IPS-20b (cell line): ENCODE results near the gene PIH1D2.
"Not testable (repeated sequence)": the region's sequence is repeated elsewhere in the genome, so short reads cannot be mapped to it uniquely, and the experiment has no call there.

ENCODE experiments used
- H3K27ac ChIP-seq: one replicate; pipeline ENCODE4 v1.5.1; 2013; ENCODE audit warnings: low read length
- H3K27me3 ChIP-seq: 2 replicates; pipeline ENCODE4 v1.6.1; 2013; ENCODE audit warnings: mild to moderate bottlenecking, low read length, inconsistent platforms; ENCODE audit not compliant: insufficient read depth
- H3K36me3 ChIP-seq: 2 replicates; pipeline ENCODE4 v1.6.1; 2013; ENCODE audit warnings: low read depth, mild to moderate bottlenecking, inconsistent platforms, low read length, moderate library complexity; ENCODE audit not compliant: insufficient read depth
- H3K4me1 ChIP-seq: 2 replicates; pipeline ENCODE4 v1.6.1; 2013; ENCODE audit warnings: mild to moderate bottlenecking, control low read depth, inconsistent platforms, low read length, moderate library complexity; ENCODE audit not compliant: insufficient read depth
- H3K4me3 ChIP-seq: 2 replicates; pipeline ENCODE4 v1.5.1; 2013; ENCODE audit warnings: mild to moderate bottlenecking, low read length, inconsistent platforms
- H3K9ac ChIP-seq: 2 replicates; pipeline ENCODE4 v1.6.1; 2013; ENCODE audit warnings: low read depth, mild to moderate bottlenecking, inconsistent platforms, low read length, moderate library complexity
- H3K9me3 ChIP-seq: 2 replicates; pipeline ENCODE4 v1.6.1; 2013; ENCODE audit warnings: mild to moderate bottlenecking, low read depth, low read length, inconsistent platforms; ENCODE audit not compliant: insufficient read depth

Gene PIH1D2

DNA sequence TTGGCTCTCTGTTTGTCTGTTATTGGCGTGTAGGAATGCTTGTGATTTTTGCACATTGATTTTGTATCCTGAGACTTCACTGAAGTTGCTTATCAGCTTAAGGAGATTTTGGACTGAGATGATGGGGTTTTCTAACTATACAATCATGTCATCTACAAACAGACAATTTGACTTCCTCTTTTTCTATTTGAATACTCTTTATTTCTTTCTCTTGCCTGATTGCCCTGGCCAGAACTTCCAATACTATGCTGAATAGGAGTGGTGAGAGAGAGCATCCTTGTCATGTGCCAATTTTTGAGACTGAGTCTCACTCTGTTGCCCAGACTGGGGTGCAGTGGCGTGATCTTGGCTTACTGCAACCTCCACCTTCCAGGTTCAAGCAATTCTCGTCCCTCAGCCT lies 25.6 kb downstream of the PIH1D2 start:
- not testable (repeated sequence) for H3K27ac ChIP-seq, H3K9ac ChIP-seq, H3K4me3 ChIP-seq, H3K27me3 ChIP-seq, H3K4me1 ChIP-seq, H3K9me3 ChIP-seq
- peaks cover 93% of the 10 kb centered on the region for H3K36me3 ChIP-seq

DNA sequence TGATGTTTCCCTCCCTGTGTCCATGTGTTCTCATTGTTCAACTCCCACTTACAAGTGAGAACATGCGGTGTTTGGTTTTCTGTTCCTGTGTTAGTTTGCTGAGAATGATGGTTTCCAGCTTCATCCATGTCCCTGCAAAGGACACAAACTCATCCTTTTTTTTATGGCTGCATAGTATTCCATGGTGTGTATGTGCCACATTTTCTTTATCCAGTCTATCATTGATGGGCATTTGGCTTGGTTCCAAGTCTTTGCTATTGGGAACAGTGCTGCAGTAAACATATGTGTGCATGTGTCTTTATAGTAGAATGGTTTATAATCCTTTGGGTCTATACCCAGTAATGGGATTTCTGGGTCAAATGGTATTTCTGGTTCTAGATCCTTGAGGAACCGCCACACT lies 27.2 kb downstream of the PIH1D2 start:
- H3K27ac ChIP-seq, H3K4me3 ChIP-seq, H3K9me3 ChIP-seq, H3K4me1 ChIP-seq, H3K9ac ChIP-seq, H3K27me3 ChIP-seq: not testable (repeated sequence)
- H3K36me3 ChIP-seq: peaks cover 95% of the 10 kb centered on the region

DNA sequence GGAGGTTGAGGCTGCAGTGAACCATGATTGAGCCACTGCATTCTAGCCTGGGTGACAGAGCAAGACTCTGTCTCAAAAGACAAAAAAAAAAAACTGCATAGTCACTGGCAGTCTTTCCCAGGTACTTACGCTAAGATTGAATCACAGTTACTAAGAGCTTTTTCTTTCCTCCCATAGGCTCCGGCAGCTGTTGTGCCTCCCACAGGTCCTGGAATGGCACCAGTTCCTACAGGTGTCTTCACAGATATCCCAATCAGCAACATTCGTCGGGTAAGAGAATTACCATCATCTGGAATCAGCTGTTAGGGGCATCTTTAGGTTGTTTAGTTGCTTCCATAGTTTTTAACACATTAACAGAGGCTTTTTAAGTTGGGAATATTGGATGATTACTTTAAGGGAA lies 28.9 kb downstream of the PIH1D2 start:
- no peak overlapping the region for H3K9ac ChIP-seq
- H3K4me3 ChIP-seq: no peak overlapping the region
- no peak overlapping the region for H3K27ac ChIP-seq
- H3K27me3 ChIP-seq: no peaks in the 10 kb centered on the region
- peaks cover 95% of the 10 kb centered on the region for H3K36me3 ChIP-seq
- no peaks in the 10 kb centered on the region for H3K9me3 ChIP-seq
- no peaks in the 10 kb centered on the region for H3K4me1 ChIP-seq

DNA sequence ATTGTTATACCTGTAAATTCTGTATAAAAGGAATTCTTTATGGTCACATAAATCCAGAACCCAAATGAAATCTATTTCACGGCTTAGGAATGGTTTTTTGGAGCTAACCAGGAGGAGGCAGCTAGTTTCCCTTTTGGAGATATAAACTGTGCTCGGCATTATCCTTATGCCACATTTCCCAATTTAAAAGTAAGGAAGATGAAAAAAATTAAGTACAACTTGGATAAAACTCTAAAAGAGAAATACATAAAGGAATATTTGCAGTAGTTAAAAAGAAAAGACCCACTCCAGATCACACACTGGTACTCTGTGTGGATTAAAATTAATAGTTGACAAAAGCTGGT lies 30.9 kb downstream of the PIH1D2 start:
- no peak overlapping the region for H3K27ac ChIP-seq
- no peaks in the 10 kb centered on the region for H3K27me3 ChIP-seq
- H3K36me3 ChIP-seq: peaks cover 92% of the 10 kb centered on the region

DNA sequence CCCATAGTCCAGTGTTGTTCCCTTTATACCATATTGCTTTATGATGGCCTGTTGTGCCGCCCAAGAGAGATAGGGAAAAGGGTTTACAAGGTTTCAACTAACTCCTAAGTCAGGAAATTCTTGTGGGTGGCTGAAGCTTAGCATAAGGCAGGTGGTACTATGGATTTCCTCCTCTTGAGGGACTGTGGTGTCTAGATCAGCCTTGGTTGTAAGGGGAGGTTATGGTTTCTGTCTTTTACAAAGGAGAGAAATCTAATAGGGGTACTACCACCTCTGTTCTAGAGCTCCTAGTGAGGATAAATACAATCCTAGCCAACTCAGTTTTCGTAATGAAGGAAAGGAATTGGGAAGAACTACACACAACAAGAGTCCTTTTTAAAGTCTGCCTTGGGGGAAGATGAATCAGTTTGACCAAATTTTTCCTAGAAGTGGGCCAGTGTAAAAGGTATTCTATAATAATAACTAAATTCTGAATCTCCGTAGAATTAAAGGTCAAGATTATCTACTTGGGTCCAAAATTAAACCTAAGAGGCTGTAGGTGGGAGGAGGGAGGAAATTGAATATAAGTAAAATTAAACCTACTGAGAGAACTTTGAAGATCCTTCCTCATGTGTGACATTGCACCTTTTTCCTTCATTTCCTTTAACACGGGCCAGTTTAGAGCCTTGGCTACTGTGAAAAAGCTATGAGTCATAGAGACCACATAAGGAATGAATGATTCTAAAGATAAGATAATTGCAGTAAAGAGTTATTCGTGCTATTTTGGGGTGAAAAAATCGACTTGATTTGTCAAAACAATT lies 31.5 kb downstream of the PIH1D2 start:
- no peak overlapping the region for H3K4me3 ChIP-seq
- H3K27me3 ChIP-seq: no peaks in the 10 kb centered on the region
- H3K4me1 ChIP-seq: no peaks in the 10 kb centered on the region
- peaks cover 94% of the 10 kb centered on the region for H3K36me3 ChIP-seq
- no peaks in the 10 kb centered on the region for H3K9me3 ChIP-seq
- no peak overlapping the region for H3K27ac ChIP-seq
- no peak overlapping the region for H3K9ac ChIP-seq

More for the DNA sequence above, 30.9 kb downstream of the PIH1D2 start:
- Histone ChIP-seq H3K4me1 (no peaks in the 10 kb centered on the region), H3K9ac (no peak overlapping the region), H3K9me3 (no peaks in the 10 kb centered on the region), H3K4me3 (no peak overlapping the region)

DNA sequence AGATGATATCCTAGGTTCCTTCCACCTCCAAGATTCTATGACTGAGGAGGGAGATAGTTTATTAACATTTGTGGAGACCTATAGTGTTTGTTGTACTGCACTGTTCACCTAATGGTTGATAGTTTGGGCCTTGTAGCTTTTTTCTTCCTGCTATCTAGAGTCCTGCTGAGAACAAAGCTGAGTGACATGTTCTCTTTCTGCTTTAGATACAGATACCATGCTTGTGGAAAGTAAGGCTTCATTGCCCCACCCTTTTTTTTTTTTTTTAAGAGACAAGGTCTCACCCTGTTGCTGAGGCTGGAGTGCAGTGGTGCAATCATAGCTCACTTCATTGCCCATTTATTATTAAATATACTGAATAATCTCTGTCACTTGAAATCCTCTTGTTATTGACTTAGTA lies 36.3 kb downstream of the PIH1D2 start:
- Histone ChIP-seq H3K9me3 (no peaks in the 10 kb centered on the region), H3K27ac (no peak overlapping the region), H3K4me3 (no peak overlapping the region), H3K27me3 (no peaks in the 10 kb centered on the region), H3K4me1 (no peaks in the 10 kb centered on the region), H3K36me3 (peaks cover 81% of the 10 kb centered on the region), H3K9ac (no peak overlapping the region)

DNA sequence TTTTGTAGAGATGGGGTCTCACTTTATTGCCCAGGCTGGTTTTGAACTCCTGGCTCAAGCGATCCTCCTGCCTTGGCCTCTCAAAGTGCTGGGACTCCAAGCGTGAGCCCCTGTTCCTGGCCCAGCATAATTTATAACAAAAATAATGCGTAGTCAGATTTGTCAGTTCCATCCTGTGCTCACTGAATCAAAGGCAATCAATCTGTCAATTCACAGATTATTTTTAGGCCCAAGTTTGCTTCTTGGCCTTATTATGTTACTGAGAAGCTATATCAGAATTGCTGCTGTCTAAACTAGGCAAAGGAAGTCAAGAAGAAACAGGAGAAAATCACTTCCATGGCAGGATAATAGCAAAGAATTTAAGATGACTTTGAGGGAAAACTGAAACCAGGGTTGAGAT lies 39.9 kb downstream of the PIH1D2 start:
- no peak overlapping the region for H3K4me3 ChIP-seq
- H3K9ac ChIP-seq: no peak overlapping the region
- H3K27ac ChIP-seq: no peak overlapping the region
- no peaks in the 10 kb centered on the region for H3K27me3 ChIP-seq
- no peaks in the 10 kb centered on the region for H3K9me3 ChIP-seq
- H3K4me1 ChIP-seq: no peaks in the 10 kb centered on the region
- peaks cover 81% of the 10 kb centered on the region for H3K36me3 ChIP-seq

DNA sequence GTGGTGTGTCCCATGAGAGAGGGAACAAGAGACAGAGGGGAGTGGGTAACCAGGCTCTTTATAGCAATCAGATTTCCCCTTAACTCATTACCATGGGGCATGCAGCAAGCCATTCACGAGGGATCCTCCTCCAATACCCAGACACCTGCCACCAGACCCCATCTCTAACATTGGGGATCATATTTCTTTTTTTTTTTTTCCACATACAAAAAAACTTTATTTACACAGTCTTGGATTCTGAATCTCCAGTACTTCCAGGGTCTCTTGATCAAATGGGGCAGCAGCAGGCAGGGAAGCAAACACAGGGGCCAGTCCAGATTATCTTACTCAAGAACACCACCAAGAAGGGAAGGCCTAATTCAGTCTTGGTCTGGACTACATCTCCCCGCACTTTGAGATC lies 44.4 kb downstream of the PIH1D2 start:
- Histone ChIP-seq H3K27me3 (no peaks in the 10 kb centered on the region), H3K4me3 (no peak overlapping the region), H3K27ac (no peak overlapping the region), H3K9ac (no peak overlapping the region), H3K9me3 (no peaks in the 10 kb centered on the region), H3K36me3 (peaks cover 64% of the 10 kb centered on the region), H3K4me1 (no peaks in the 10 kb centered on the region)

DNA sequence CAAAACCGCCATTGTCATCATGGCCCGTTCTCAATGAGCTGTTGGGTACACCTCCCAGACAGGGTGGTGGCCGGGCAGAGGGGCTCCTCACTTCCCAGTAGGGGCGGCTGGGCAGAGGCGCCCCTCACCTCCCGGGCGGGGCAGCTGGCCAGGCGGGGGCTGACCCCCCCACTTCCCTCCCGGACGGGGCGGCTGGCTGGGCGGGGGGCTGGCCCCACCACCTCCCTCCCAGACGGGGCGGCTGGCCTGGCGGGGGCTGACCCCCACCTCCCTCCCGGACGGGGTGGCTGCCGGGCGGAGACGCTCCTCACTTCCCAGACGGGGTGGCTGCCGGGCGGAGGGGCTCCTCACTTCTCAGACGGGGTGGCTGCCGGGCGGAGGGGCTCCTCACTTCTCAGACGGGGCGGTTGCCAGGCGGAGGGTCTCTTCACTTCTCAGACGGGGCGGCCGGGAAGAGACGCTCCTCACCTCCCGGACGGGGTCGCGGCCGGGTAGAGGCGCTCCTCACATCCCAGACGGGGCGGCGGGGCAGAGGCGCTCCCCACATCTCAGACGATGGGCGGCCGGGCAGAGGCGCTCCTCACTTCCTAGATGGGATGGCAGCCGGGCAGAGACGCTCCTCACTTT lies 46.9 kb downstream of the PIH1D2 start:
- not testable (repeated sequence) for H3K27ac ChIP-seq
- peaks cover 43% of the 10 kb centered on the region for H3K36me3 ChIP-seq

DNA sequence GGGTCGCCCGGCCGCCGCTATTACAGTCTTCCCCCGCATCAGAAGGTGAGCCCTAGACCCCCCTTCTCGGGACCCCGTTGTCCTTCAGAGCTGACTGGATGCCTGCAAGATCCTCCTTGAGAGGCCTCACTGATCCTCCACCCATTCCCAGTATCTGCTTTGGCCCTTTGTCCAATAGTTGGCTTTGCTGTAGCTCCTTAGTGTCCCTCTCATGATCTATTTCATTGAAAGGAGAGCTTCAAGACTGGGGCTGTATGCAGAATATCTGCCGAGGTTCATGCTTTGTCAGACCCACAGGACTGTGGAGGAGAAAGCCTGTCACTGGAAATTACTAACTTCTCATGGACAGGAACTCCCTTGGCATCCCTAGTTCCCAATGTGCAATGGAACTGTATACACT lies 48.1 kb downstream of the PIH1D2 start:
- Histone ChIP-seq H3K4me3 (peak overlapping the region; percentile 100), H3K27ac (peak overlapping the region; percentile 99), H3K27me3 (no peaks in the 10 kb centered on the region), H3K36me3 (peaks cover 35% of the 10 kb centered on the region), H3K9me3 (no peaks in the 10 kb centered on the region), H3K9ac (peak overlapping the region; percentile 98), H3K4me1 (no peaks in the 10 kb centered on the region)

More for the DNA sequence above, 46.9 kb downstream of the PIH1D2 start:
- H3K9ac ChIP-seq, H3K4me1 ChIP-seq, H3K4me3 ChIP-seq, H3K9me3 ChIP-seq, H3K27me3 ChIP-seq: not testable (repeated sequence)

DNA sequence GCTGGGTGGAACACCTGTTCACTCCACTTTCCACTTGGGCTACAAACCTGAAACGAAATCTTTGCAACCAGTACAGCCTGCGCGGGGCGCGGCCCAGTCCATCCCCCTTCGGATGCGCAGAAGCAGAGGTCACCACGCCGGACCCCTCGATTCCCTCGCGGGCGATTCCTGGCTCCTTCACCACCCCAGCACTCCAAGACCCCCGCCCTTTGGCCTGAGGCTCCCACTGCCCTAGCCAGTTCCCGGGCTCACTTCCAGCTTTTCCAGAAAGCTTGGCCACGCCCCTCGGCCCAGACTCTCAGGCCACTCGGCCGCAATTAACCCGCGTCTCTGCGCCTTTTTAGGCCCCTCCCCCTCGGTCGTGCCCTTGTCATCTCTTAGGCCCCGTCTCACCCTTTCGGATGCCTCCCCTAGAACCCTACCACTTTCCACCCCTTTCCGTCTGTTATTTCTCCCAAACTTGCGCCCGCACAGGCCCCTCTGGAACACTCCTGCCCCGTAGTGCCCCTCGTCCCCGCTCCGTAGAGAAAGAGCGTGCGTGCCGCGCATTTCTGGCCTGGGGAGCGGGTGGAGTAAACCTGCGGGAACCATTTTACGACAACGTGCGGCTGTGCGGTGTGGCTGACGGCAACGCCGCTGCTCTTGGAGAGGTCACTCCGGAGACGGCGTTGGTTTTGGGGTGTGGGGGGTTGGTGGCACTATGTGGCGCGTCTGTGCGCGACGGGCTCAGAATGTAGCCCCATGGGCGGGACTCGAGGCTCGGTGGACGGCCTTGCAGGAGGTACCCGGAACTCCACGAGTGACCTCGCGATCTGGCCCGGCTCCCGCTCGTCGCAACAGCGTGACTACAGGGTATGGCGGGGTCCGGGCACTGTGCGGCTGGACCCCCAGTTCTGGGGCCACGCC lies 48.8 kb downstream of the PIH1D2 start, which contains the start of gene DLAT:
Gene DLAT (plus strand): TSS at position 636 of the 906 bp plus-strand sequence. CDS start 65 bp downstream, at position 701.
- Histone ChIP-seq H3K9me3 (no peaks in the 10 kb centered on the region), H3K27me3 (no peaks in the 10 kb centered on the region), H3K4me1 (no peaks in the 10 kb centered on the region), H3K9ac (peak within 1 kb of the TSS; percentile 98), H3K27ac (peak within 1 kb of the TSS; percentile 99), H3K4me3 (peak within 1 kb of the TSS; percentile 100), H3K36me3 (peaks cover 34% of the 10 kb centered on the region)
